ENCODE data around the gene KIRREL1.

GRCh38 chr1:158049853-158050252 lies 56.4 kb downstream of the KIRREL1 start:
- TF ChIP-seq EP300 (IDR thresholded peaks at IDR 0.05) (no peak), POLR2A (IDR thresholded peaks at IDR 0.05; ENCODE audit: low read depth) (no peak)

All from esophagus muscularis mucosa (tissue), 2 donors.